K562 (cell line): ENCODE results near the gene LCLAT1. TPM values are rescaled to one million over a fixed set of nuclear protein-coding genes. Genes with fewer than 3 reads are reported as not detected.

Source experiments
- ATAC-seq: fragments of 200-7000 bp; cut with Tn5 transposase; 3 replicates; pipeline ENCODE4 v1.9.1; 2020; ENCODE audit warnings: moderate library complexity
- BruUV-seq: library from RNA; stranded (reverse); fragments of 400-500 nt; replicated peaks from 2 replicates; lab custom pipeline; 2021; lab: Mats Ljungman, UMichigan
- CTCF ChIA-PET: fragments of 300-600 bp; formaldehyde crosslinking; extraction: SDS; loops from one replicate; lab custom pipeline; 2021; ENCODE audit warnings: low intra/inter-chr PET ratio; lab: Yijun Ruan, JAX
- POLR2A ChIA-PET: fragments of 300-600, 350-650 bp; sonication (Branson Sonifier 250); formaldehyde crosslinking; extraction: SDS; loops from one replicate; lab custom pipeline; 2021; ENCODE audit warnings: antibody characterized with exemption, inconsistent platforms; lab: Yijun Ruan, JAX
- DNase-seq, 4 experiments: peaks; one replicate each; pipeline versions ENCODE4 v3.0.0 to v3.0.0-alpha.2; 2011 to 2018; ENCODE audit warnings: low spot score in 3 of 4, mixed read lengths in 3 of 4; ENCODE audit errors: extremely low read depth in 1 of 4
- FAIRE-seq: peaks from 2 replicates; lab custom pipeline; 2011; peaks lifted over from hg19 to GRCh38; lab: Jason Lieb, UNC
- H2AFZ ChIP-seq: 2 replicates; pipeline ENCODE4 v1.6.0; 2011; ENCODE audit warnings: low read depth, low read length, control low read depth, inconsistent platforms
- H3K27ac ChIP-seq: fragments of 200-600 bp; 3 replicates; pipeline ENCODE4 v1.8.0; 2011; ENCODE audit warnings: low read depth, mild to moderate bottlenecking, control low read depth, inconsistent platforms, low read length, moderate library complexity, mixed read lengths; ENCODE audit errors: extremely low read depth
- H3K27me3 ChIP-seq, 2 experiments: fragments of 300-600 bp in 1 of 2; 2 replicates in 1 of 2; 3 replicates in 1 of 2; pipeline versions ENCODE4 v1.6.0 to v1.8.0; 2011; ENCODE audit warnings: inconsistent platforms in 2 of 2, low read length in 2 of 2, mild to moderate bottlenecking in 1 of 2, mixed read lengths in 1 of 2, moderate library complexity in 1 of 2; ENCODE audit not compliant: control insufficient read depth in 2 of 2, insufficient read depth in 2 of 2
- H3K36me3 ChIP-seq: fragments of 300-600 bp; 3 replicates; pipeline ENCODE4 v1.8.0; 2011; ENCODE audit warnings: mild to moderate bottlenecking, low read length, inconsistent platforms; ENCODE audit not compliant: control insufficient read depth, insufficient read depth
- H3K4me1 ChIP-seq, 2 experiments: fragments of 200-600 bp in 1 of 2; replicated peaks in 1 of 2; 2 replicates in 1 of 2; 3 replicates in 1 of 2; pipeline versions ENCODE4 v1.5.1 to v1.8.0; 2011; ENCODE audit warnings: inconsistent platforms in 2 of 2, low read length in 2 of 2, mild to moderate bottlenecking in 1 of 2, mixed read lengths in 1 of 2, moderate library complexity in 1 of 2; ENCODE audit not compliant: control insufficient read depth in 2 of 2, insufficient read depth in 2 of 2
- H3K4me2 ChIP-seq: 2 replicates; pipeline ENCODE4 v1.6.1; 2011; ENCODE audit warnings: low read length, control low read depth, inconsistent platforms, mixed read lengths; ENCODE audit not compliant: insufficient read depth
- H3K4me3 ChIP-seq: fragments of 200-600 bp; sonication (generic), shearing (Covaris generic); 2 replicates; pipeline ENCODE4 v1.5.1; 2016; ENCODE audit warnings: control low read depth, inconsistent platforms
- H3K79me2 ChIP-seq: fragments of 200-600 bp; 3 replicates; pipeline ENCODE4 v1.8.0; 2011; ENCODE audit warnings: low read length, inconsistent platforms; ENCODE audit not compliant: control insufficient read depth, insufficient read depth
- H3K9ac ChIP-seq, 2 experiments: 2 replicates each; pipeline versions ENCODE4 v1.6.0 to v1.6.1; 2011; ENCODE audit warnings: low read depth in 2 of 2, low read length in 2 of 2, control low read depth in 1 of 2, inconsistent platforms in 1 of 2, mild to moderate bottlenecking in 1 of 2, mixed read lengths in 1 of 2; ENCODE audit not compliant: insufficient read depth in 1 of 2
- H3K9me1 ChIP-seq: one replicate; pipeline ENCODE4 v1.6.0; 2011; ENCODE audit warnings: inconsistent platforms, mild to moderate bottlenecking, low read length, moderate library complexity; ENCODE audit not compliant: control insufficient read depth, insufficient read depth
- H3K9me3 ChIP-seq: replicated peaks from 2 replicates; pipeline ENCODE4 v1.5.1; 2011; ENCODE audit warnings: low read depth, low read length, inconsistent platforms; ENCODE audit not compliant: control insufficient read depth, insufficient read depth
- H4K20me1 ChIP-seq: replicated peaks from 2 replicates; pipeline ENCODE4 v1.6.1; 2011; ENCODE audit warnings: low read length, inconsistent platforms, mixed read lengths; ENCODE audit not compliant: control insufficient read depth, insufficient read depth
- BHLHE40 ChIP-seq: IDR thresholded peaks from 2 replicates; pipeline ENCODE4 v1.6.1; 2011; ENCODE audit warnings: low read length, improper control_type of control experiment
- COPS2 ChIP-seq: fragments of 450-650 bp; conservative IDR thresholded peaks from 2 replicates; pipeline ENCODE4 v1.6.1; 2016; ENCODE audit warnings: mild to moderate bottlenecking, moderate library complexity
- DMBX1 ChIP-seq: fragments of 250-450 bp; sonication (Bioruptor Pico); IDR thresholded peaks from 2 replicates; pipeline ENCODE4 v1.8.0; 2022; ENCODE audit warnings: inconsistent platforms, mild to moderate bottlenecking, moderate library complexity, borderline replicate concordance
- MNT ChIP-seq, 2 experiments: fragments of 450-650 bp; conservative IDR thresholded peaks; 2 replicates each; pipeline ENCODE4 v1.6.1; 2017; ENCODE audit warnings: mild to moderate bottlenecking in 2 of 2, moderate library complexity in 2 of 2
- POLR3G ChIP-seq: IDR thresholded peaks from 2 replicates; pipeline ENCODE4 v1.6.1; 2011; ENCODE audit not compliant: insufficient read length, insufficient replicate concordance; ENCODE audit errors: extremely low read depth
- SNRNP70 ChIP-seq: fragments of 200-400 bp; formaldehyde crosslinking; optimal IDR thresholded peaks from 2 replicates; pipeline ENCODE3; 2017; ENCODE audit warnings: low read depth, low read length
- STAG1 ChIP-seq: sonication (generic); formaldehyde crosslinking; IDR thresholded peaks from 2 replicates; pipeline ENCODE4 v1.5.0; 2020; ENCODE audit warnings: missing genetic modification reagents, borderline replicate concordance
- ZNF263 ChIP-seq: sonication (generic); formaldehyde crosslinking; IDR thresholded peaks from 2 replicates; pipeline ENCODE4 v1.8.0; 2022; ENCODE audit warnings: mild to moderate bottlenecking, missing genetic modification reagents, borderline replicate concordance
- ZNF395 ChIP-seq: fragments of 200-800 bp; sonication (Bioruptor generic); IDR thresholded peaks from 2 replicates; pipeline ENCODE4 v1.6.1; 2017; ENCODE audit warnings: missing genetic modification characterization, missing compliant biosample characterization
- ZNF407 ChIP-seq: fragments of 450-650 bp; IDR thresholded peaks from 2 replicates; pipeline ENCODE4 v1.6.1; 2016; ENCODE audit warnings: low read depth
- WGBS: fragments of 100-300 bp; shearing (Covaris generic); methylation state at CpG from one replicate; pipeline ENCODE4 v1.1.6; 2016; ENCODE audit warnings: low coverage, mixed read lengths; ENCODE audit not compliant: insufficient coverage; ENCODE audit errors: missing lambda C conversion rate; 5-methylcytosine and 5-hydroxymethylcytosine counted together
- in situ Hi-C: fragments of 300-500 bp; cut with MboI; formaldehyde crosslinking; loops from 4 replicates; pipeline ENCODE4 v1.15.0; 2018; ENCODE audit warnings: inconsistent platforms, mixed read lengths
- intact Hi-C: fragments of 100-400 bp; cut with micrococcal nuclease; formaldehyde crosslinking; loops from 2 replicates; pipeline ENCODE4 v1.14.2; 2022
- polyA plus RNA-seq, 8 experiments: library from polyadenylated mRNA; depleted of rRNA in 4 of 8; stranded (reverse) in 5 of 8; unstranded in 3 of 8; fragments of >200 nt; fragmentation: Nextera tagmentation in 2 of 8; fragmentation: Illumina TruSeq in 1 of 8; extraction: Ambion mirVana in 2 of 8; extraction: Trizol in 1 of 8; gene quantifications; 2 replicates each; pipeline versions ENCODE4 v1.2.1 to v1.2.3, GENCODE V29; 2011 to 2014; ENCODE audit warnings: inconsistent platforms in 1 of 8, missing spikeins in 1 of 8
- total RNA-seq, 7 experiments: library from RNA; depleted of rRNA in 6 of 7; stranded (reverse); fragments of >200 nt in 6 of 7; fragmentation: Illumina TruSeq in 2 of 7; extraction: Trizol in 2 of 7; gene quantifications; 2 replicates each; pipeline versions ENCODE4 v1.2.1 to v1.2.3, GENCODE V29; 2011 to 2021; ENCODE audit warnings: low replicate concordance in 1 of 7

Gene LCLAT1
- total and polyA plus RNA-seq, 9 of the 15 experiments (the other 6 are each of a cell fraction or from before 2014, with no cell fraction given) = 8.9 to 63.3 (median 25.4) TPM

DNA sequence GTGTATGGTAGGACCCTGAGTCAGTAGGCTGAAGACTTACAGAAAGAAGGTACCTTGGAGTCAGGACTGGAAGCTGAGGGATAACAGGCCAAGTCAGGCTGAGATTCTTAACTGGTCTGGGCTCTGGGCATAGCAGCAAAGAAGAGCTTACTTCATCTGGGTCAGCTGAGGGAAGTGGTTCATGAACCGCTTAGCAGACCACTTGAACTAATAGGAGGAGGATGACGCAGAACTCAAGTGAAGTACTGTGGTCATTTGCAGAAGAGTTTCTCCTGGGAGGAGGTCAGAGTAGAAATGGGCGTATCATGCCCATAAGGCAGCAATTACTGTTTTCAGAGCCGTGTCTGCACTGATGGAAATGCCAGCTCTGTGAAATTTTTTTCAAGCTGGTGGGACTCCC, 164.5 kb downstream of the LCLAT1 start (continued):
- TF ChIP-seq POLR3G (no peak), ZNF395 (CRISPR knock-in tag) (no peak)

- ChIA-PET POLR2A (interaction anchor here (0.7 kb wide), 1 partner anchor 11 kb away, joined by 3 read pairs; no protein-coding TSS in a partner anchor), CTCF (no interaction called here)
- ATAC-seq (no peak), FAIRE-seq (no peak), DNase-seq (no peak)
- Histone ChIP-seq H3K27me3 (no peaks in the 10 kb centered on the region), H3K4me2 (no peak overlapping the region), H3K9ac (no peak overlapping the region), H3K4me1 (no peaks in the 10 kb centered on the region; a peak in 1 of 5 replicates), H3K36me3 (peaks cover 4% of the 10 kb centered on the region; the same call in 1 of the 3 replicates), H3K9me3 (no peaks in the 10 kb centered on the region), H4K20me1 (no peaks in the 10 kb centered on the region), H2AFZ (no peak overlapping the region), H3K4me3 (no peak overlapping the region), H3K9me1 (no peaks in the 10 kb centered on the region), H3K79me2 (no peaks in the 10 kb centered on the region), H3K27ac (no peak overlapping the region)
- BruUV-seq = no TSS peak
- WGBS = 65% methylated on average over 2 of the region's 2 CpGs
- intact Hi-C loops (no loop called here), in situ Hi-C loops (no loop called here)
- TF ChIP-seq COPS2 = no peak
- TF ChIP-seq SNRNP70 = no peak
- no peak for TF ChIP-seq STAG1 (CRISPR knock-in tag)
- TF ChIP-seq DMBX1 (CRISPR knock-in tag) = no peak
- no peak for TF ChIP-seq BHLHE40
- no peak for TF ChIP-seq ZNF263 (CRISPR knock-in tag)
- no peak for TF ChIP-seq MNT (conservative IDR thresholded peaks at IDR 0.05)
- no peak for TF ChIP-seq ZNF407
Measured at GRCh38 chr2:30612371-30612770, 165.3 kb downstream of the LCLAT1 start.
